AG09309 (cell line): Measurements from ENCODE around the gene HMGA1.

Source experiments
- DNase-seq: peaks from one replicate; pipeline ENCODE4 v3.0.0-alpha.2; 2010; ENCODE audit warnings: low read depth
- H3K4me3 ChIP-seq: 2 replicates; pipeline ENCODE4 v1.5.1; 2011; ENCODE audit warnings: mild to moderate bottlenecking, low read depth, low read length, moderate library complexity; ENCODE audit not compliant: control insufficient read depth
- CTCF ChIP-seq: IDR thresholded peaks from 2 replicates; pipeline ENCODE4 v1.5.1; 2011; ENCODE audit warnings: mild to moderate bottlenecking, low read depth, low read length, inconsistent platforms; ENCODE audit not compliant: insufficient read depth, control insufficient read depth; ENCODE audit errors: missing control alignments

Gene HMGA1

DNA sequence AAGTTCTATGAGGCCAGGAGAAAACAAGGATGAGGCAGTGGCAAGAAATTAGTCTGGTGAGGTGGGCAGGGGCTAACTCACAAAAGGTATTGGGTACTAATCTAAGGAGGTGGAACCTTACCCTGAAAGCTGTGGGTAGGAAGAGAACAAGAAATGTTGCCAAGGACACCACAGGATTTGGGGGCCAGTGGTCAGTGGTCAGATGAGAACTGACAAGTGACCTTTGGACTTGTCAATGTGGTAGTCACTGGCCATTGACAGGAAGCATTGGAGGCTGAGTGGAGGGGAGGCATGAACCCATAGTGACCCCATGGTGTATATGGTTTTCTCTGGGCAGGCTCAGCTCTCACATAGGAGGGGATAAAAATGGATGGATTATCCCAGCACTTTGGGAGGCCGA, 37.5 kb downstream of the HMGA1 start:
- TF ChIP-seq CTCF, result no peak
- DNase-seq, result no peak
- no peak overlapping the region for H3K4me3 ChIP-seq

- DNase-seq, result no peak
- no peak overlapping the region for H3K4me3 ChIP-seq
- no peak for TF ChIP-seq CTCF
Observed at GRCh38 chr6:34275128-34275804, 38.6 kb downstream of the HMGA1 start.

GRCh38 chr6:34276191-34276590, 39.5 kb downstream of the HMGA1 start:
- no peak for TF ChIP-seq CTCF
- no peak overlapping the region for H3K4me3 ChIP-seq
- DNase-seq, result no peak

- DNase-seq, result no peak
- no peak for TF ChIP-seq CTCF
- no peak overlapping the region for H3K4me3 ChIP-seq
Observed at GRCh38 chr6:34276881-34277762, 40.4 kb downstream of the HMGA1 start.

DNA sequence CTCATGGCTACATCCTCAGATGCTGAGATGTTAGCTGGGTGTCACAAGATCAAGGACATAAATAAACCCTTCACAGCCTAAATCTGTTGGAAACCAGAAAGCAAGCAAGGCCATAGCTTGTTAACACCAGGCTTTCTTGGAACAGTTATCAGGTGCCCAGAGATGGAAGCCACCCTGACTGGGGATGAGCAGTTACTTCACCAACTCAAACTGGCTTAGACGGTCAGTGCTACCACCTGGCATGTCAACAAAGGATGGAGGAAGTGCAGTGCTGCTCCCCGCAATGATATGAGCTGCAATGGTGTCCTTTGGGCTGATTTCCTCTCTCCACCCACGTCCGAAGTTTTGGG, 41.1 kb downstream of the HMGA1 start:
- DNase-seq, result no peak
- TF ChIP-seq CTCF, result no peak
- no peak overlapping the region for H3K4me3 ChIP-seq

GRCh38 chr6:34278833-34279232, 42.2 kb downstream of the HMGA1 start:
- DNase-seq, result no peak
- TF ChIP-seq CTCF, result no peak
- H3K4me3 ChIP-seq, result no peak overlapping the region
